VCaP (cell line): ENCODE data around the gene FAM81A.
"Not testable (repeated sequence)": the region's sequence is repeated elsewhere in the genome, so short reads cannot be mapped to it uniquely, and the experiment has no call there.

Experiments used
- H3K27ac ChIP-seq: fragments of 450-650 bp; 2 replicates; pipeline ENCODE4 v1.5.1; 2017
- TF ChIP-seq, protein P1 (sequence below): fragments of 450-650 bp; conservative IDR thresholded peaks from 2 replicates; pipeline ENCODE4 v1.5.1; 2017; ENCODE audit warnings: mild to moderate bottlenecking, moderate library complexity

The FAM81A gene

DNA sequence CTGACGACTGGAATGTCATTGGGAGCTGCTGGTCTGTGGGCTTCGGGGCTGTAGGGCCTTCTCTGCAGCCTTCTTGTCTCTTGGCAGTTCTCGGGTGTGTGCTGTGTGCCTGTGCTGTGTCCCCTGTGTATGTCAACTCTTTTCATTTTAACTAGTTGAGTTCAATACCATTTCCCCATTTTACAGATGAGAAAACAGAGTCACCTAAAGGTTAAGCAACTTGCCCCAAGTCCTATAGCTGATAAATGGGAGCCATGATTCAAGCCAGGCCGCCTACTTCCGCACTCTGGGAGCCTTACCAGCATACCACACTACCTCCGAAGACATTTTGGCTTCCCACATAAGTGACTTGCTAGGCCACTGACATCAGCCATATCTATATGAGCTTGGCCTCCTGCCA, 85.7 kb downstream of the FAM81A start:
- no peak overlapping the region for H3K27ac ChIP-seq
- TF ChIP-seq, protein P1, sequence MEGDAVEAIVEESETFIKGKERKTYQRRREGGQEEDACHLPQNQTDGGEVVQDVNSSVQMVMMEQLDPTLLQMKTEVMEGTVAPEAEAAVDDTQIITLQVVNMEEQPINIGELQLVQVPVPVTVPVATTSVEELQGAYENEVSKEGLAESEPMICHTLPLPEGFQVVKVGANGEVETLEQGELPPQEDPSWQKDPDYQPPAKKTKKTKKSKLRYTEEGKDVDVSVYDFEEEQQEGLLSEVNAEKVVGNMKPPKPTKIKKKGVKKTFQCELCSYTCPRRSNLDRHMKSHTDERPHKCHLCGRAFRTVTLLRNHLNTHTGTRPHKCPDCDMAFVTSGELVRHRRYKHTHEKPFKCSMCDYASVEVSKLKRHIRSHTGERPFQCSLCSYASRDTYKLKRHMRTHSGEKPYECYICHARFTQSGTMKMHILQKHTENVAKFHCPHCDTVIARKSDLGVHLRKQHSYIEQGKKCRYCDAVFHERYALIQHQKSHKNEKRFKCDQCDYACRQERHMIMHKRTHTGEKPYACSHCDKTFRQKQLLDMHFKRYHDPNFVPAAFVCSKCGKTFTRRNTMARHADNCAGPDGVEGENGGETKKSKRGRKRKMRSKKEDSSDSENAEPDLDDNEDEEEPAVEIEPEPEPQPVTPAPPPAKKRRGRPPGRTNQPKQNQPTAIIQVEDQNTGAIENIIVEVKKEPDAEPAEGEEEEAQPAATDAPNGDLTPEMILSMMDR, result no peak

DNA sequence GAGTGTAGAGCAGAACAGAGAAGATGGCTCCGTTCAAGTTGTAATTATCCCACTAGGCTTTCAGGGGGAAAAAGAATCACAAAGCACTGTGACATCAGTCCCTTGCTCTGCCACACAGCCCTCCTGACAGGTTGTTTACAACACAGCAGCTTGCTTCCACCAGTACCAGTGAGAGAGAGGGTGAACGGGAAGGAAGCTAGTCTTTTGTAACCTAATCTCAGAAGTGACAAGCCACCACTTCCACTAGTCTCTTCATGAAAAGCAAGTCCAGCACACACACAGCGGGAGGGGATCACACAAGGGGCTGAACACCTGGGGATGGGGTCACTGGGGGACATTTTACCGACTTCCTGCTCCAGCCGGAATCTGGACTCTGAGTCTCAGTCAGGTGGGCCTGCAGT, 86.3 kb downstream of the FAM81A start:
- no peak overlapping the region for H3K27ac ChIP-seq
- TF ChIP-seq, protein P1, result no peak

DNA sequence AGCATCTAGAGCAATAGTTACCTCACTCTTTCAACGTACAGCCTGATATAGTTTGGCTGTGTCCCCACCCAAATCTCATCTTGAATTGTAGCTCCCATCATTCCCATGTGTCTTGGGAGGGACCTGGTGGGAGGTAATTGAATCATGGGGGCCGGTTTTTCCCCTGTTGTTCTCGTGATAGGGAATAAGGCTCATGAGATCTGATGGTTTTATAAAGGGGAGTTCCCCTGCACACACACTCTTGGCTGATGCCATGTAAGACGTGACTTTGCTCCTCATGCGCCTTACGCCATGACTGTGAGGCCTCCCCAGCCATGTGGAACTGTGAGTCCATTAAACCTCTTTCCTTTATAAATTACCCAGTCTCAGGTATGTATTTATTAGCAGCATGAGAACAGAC, 88.5 kb downstream of the FAM81A start:
- not testable (repeated sequence) for H3K27ac ChIP-seq

DNA sequence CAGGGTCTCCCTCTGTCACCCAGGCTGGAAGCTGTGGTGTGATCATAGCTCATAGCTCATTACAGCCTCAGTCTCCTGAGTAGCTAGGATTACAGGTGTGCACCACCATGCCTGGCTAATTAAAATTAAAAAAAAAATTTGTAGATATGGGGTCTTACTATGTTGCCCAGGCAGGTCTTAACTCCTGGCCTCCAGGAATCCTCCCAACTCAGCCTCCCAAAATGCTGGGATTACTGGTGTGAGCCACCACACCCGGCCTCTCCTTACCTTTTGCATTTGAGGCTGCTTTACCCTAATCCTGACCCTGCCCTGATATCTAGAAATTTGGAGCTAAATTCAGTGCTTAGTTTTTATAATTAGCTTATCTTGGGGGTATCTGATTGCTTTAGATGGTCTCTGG, 90.4 kb downstream of the FAM81A start:
- H3K27ac ChIP-seq, result peak overlapping the region; percentile 28; the same call in 1 of the 2 replicates
- TF ChIP-seq, protein P1, result no peak

DNA sequence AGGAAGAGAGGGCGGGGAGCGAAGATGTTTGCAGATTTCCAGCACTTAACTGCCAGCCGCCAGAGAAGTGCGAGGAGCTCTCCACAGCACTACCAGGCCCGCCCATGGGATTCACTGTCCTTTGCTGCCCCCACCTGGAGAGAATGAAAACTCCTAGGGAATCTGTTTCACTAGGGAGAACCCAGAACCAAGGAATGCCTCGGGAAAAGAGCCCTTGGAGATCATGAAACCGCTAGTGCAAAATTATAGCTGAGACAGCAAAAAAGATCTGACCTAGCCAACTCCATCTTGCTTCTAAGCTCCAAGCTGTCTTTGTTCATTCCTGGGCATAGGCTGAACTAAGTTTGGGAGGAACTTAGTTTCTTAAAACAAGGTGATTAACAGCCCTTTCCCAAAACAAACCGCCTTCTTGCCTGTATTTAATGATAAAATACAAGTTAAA, 91.0 kb downstream of the FAM81A start:
- no peak overlapping the region for H3K27ac ChIP-seq
- TF ChIP-seq, protein P1, result peak; percentile 73

DNA sequence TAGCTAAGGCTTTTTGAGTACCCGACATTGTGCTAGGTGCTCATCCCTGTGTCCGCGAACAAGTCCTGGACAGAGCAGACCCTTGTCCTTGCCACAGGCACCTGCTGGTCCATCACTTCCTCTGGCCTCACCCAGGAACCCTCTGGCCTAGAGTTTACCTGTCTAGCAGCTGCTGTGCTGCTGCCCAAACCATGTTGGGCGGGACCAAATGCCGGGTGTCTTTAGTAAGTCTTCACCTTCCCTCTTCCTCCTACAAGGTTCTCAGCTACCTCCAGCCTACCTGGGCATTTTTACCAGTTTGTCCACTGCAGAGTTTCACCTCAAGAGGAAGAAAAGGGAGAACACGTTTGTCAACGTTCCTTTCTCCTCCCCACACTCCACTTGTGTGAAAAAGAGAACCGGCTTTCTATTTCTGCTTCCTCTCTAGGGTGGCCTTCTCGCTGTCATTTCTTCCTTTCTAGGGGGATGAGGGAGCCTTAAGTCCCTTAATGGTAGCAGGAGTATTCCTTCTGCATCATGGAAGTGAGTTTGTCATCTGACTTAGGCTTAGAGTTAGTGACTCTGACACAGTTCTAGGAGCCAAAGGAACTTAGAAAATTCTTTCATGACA, 93.2 kb downstream of the FAM81A start:
- TF ChIP-seq, protein P1, result no peak
- no peak overlapping the region for H3K27ac ChIP-seq

DNA sequence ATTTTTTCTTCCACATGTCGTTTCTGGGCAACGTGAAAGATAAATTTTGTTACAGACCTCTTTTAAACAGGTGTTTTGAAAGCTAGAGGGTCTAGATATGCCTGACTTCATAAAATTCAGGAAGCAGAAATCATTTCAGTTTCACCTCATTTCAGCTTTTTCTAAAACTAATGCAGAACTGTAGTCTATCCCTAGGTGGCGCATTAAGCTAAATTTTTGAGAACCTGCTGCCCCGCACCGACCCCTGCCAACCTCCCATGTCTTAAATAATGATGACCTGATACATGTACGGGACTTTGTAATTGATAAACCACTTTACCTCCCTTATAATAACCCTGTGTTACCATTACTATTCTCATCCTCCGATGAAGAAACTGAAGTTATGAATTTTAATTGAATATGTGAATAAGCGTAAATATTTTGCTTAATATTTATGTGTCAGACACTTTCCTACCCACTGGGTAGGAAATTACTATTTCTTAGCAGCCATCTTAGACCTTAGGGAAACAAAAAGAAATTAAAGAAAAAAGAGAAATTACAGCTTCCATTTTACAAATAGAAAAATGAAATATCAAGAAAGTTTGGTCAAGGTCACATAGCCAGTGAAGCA, 94.9 kb downstream of the FAM81A start:
- no peak overlapping the region for H3K27ac ChIP-seq
- TF ChIP-seq, protein P1, result peak; percentile 71

DNA sequence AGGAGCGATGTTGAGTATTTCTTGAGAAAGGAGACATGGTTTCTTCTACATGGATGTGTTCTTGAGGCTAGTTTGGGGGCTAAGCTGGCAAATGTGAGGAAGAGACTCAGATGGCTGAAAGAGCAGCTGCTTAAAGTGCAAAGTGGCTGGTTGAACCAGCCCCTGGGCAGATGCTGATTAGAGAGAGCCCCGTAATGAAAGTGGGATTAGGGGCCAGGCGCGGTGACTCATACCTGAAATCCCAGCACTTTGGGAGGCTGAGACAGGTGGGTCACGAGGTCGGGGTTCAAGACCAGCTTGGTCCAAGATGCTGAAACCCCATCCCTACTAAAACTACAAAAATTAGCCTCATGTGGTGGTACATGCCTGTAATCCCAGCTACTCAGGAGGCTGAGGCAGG, 98.6 kb downstream of the FAM81A start:
- TF ChIP-seq, protein P1, result no peak

More for the DNA sequence above, 98.6 kb downstream of the FAM81A start:
- H3K27ac ChIP-seq, result no peak overlapping the region
